SH-SY5Y (cell line): ENCODE measurements around the gene DAPK1.

Experiments
- GATA2 ChIP-seq: IDR thresholded peaks from 2 replicates; pipeline ENCODE4 v1.6.1; 2011; ENCODE audit warnings: mild to moderate bottlenecking, low read depth, low read length
- GATA3 ChIP-seq: IDR thresholded peaks from 2 replicates; pipeline ENCODE4 v1.6.1; 2011; ENCODE audit warnings: low read depth, mild to moderate bottlenecking, low read length, moderate library complexity

- no peak for TF ChIP-seq GATA2
- TF ChIP-seq GATA3 = no peak
Measured at GRCh38 chr9:87663556-87663955, 165.9 kb downstream of the DAPK1 start.
